Nucleus accumbens (tissue), 56 donors: ENCODE measurements around the gene PTPRS.
A peak's percentile ranks its signal among the peaks of the same experiment; 100 is the strongest.

Source experiments
- DNase-seq, 56 donors: peaks; one replicate each; lab custom pipeline; 2025; lab: John Stamatoyannopoulos, UW

PTPRS gene

DNA sequence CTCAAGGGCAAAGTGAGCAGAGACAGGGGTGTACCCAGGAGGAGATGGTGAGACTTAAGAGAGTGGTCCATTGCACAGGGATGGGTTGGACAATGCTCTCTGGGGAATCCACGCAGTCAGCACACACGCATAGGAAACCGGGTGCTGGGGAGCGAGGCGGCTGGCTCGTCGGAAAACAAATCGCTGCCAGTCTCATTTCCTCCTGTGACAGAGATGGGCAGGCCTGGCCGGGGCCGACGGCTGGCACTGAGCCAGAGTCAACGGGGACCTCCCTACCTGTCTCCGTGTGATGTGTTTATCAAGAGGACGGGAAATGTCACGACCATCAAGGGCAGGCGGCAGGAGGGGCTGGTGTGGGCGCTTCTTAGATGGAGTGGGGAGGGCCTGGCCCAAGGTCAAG lies 27.3 kb downstream of the PTPRS start:
- no peak for DNase-seq

DNA sequence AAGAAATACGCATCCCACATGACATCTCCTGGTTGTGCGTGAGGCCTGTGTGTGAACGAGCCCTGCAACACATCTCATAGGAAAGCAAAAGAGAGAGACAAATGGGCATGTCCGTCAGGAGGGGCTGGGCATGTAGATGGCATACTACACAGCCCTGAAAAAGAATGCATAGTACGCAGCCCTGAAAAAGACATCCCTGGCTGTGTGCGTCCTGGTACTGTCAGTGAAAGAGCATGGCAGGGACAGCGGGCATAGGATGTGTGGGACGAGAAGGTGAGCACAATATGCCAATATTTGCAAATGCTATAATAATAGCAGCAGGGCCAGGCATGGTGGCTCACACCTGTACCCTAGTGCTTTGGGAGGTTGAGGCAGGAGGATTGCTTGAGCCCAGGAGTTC lies 28.6 kb downstream of the PTPRS start:
- no peak for DNase-seq

- peak in 14 of 56 donors; percentile 1 to 45 (median 16) for DNase-seq
Observed at GRCh38 chr19:5309438-5310204, 31.0 kb downstream of the PTPRS start.

GRCh38 chr19:5308451-5309437 lies 31.9 kb downstream of the PTPRS start:
- DNase-seq = peak in 55 of 56 donors; percentile 25 to 90 (median 72)

- no peak for DNase-seq
Observed at GRCh38 chr19:5307655-5308054, 33.0 kb downstream of the PTPRS start.

DNA sequence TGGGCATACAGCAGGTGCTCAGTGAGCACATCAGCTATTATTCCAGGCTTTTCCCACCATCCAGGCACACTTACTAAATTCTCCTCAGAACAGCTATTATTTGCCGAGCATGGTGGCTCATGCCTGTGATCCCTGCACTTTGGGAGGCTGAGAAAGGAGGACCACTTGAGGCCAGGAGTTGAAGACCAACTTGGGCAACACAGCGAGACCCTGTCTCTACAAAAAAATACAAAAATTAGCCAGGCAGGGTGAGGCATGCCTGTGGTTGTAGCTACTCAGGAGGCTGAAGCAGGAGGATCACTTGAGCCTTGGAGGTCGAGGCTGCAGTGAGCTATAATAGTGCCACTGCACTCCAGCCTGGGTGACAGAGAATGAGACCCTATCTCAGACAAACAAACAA lies 35.4 kb downstream of the PTPRS start:
- no peak for DNase-seq

DNA sequence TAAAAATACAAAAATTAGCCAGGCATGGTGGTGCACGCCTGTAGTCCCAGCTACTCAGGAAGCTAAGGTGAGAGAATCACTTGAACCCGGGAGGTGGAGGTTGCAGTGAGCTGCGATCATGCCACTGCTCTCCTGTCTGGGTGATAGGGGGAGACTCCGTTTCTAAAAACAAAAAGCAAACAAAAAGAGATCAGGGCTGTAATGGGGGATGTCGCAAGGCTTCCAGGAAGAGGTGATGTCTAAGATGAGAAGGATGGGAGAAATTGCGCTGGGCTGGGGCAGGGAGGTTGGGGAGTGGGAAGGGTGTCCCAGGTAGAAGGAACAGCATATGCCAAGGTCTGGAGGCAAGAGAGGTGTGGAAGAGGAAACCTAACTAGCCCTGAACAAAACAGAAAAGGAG lies 36.1 kb downstream of the PTPRS start:
- DNase-seq = no peak

GRCh38 chr19:5303208-5303607 lies 37.4 kb downstream of the PTPRS start:
- DNase-seq = no peak

DNA sequence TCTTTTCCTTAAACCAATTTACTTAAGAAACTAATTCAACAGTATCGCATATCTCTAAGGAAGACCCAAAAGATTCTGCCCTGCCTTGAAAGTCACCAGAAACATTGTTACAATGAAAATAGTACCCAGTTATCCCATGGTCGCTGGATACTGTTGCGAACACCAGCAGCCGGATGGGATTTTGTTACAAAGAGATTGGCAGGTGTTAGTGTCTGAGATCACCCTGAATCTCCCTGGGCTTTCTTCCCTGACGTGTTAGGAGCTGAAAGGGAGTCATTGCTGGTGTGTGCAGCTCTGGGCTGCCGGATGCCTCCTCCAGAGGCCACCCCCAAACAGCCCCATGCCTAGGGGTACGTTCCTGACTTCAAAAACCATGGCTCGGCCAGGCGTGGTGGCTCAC lies 38.2 kb downstream of the PTPRS start:
- DNase-seq = no peak

DNA sequence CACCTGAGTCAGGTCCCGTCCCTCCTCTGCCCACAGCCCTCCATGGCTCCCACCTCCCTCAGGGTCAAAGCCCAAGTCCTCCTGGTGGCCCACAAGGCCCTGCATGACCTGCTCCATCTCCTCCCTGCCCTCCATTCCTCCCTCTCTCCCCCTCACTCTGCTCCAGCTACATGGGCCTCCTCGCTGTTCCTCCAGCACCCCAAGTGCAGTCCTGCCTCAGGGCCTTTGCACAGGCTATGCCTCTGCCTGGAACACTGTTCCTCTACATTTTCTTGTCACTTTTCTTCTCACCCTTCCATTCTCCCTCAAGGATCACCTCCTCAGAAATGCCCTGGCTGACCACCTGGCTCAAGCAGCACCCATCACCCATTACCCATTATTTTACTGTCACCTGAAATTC lies 41.5 kb downstream of the PTPRS start:
- no peak for DNase-seq

DNA sequence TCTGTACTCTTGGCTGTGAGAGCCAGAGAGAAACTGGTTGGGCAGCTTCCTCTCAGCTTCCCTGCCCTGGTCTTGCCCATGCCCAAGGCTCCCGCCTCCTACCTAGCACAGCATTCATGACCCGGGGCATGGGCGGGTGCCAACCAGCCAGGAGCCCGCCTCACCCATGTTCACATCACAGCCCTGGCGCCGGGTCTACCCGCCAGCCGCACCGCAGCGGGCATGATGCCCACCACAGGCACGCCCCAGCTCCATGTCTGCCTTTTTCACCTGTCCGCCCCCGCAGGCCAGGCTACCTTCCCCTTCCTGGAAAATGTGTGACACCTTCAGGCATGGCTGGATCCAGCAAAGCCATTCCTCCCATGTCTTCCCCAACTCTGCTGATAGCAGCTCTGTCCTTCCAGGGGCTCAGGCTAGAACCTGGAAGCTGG lies 42.1 kb downstream of the PTPRS start:
- no peak for DNase-seq

- DNase-seq = no peak
Observed at GRCh38 chr19:5297272-5297669, 43.3 kb downstream of the PTPRS start.

GRCh38 chr19:5296457-5297271 lies 43.9 kb downstream of the PTPRS start:
- DNase-seq = no peak

DNA sequence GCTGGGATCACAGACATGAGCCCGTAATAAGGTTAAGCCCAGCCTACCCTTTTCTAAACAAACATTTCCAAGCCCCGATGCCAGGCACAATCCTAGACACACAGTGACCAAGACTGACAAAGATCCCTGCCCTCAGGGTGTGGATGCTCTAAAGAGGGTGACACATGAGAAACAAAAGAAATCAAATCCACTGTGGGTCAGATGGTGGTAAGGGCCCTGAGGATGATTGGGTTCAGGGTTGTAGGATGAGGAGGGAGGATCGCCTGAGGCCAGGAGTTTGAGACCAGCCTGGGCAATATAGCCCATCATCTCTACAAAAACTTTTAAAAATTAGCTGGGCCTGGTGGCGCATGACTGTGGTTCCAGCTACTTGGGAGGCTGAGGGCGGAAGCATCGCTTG lies 44.6 kb downstream of the PTPRS start:
- no peak for DNase-seq

- no peak for DNase-seq
Observed at GRCh38 chr19:5294403-5295160, 46.0 kb downstream of the PTPRS start.

- peak in 23 of 56 donors; percentile 2 to 78 (median 27) for DNase-seq
Observed at GRCh38 chr19:5293612-5294378, 46.8 kb downstream of the PTPRS start.

GRCh38 chr19:5292822-5293611 lies 47.6 kb downstream of the PTPRS start:
- peak in 54 of 56 donors; percentile 16 to 91 (median 74) for DNase-seq

DNA sequence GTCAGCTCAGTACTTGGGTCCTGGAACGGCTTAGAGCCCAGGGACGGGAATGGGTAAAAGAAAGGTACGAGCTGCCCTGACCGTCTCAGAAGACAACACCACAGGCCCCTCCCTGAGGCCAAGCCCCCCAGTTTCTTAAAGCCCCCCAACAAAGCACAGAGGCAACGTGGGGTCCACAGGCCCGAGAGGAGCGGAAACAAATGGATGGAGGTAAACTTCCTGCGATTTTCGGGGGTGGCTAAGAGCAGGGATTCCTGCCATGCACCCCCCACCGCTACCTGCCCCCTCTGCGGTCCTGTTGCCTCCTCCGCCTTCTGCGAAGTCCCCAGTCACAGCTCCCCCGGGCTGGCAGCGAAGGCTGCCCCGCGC lies 48.2 kb downstream of the PTPRS start:
- DNase-seq = peak in 3 of 56 donors; percentile 25 to 55 (median 35)
